Measurements from ENCODE around the gene VDR.
A peak's percentile ranks its signal among the peaks of the same experiment; 100 is the strongest.

Gene VDR

GRCh38 chr12:47949441-47950341 is 44.9 kb upstream of the VDR start:
- H3K9me2 ChIP-seq (replicated peaks; ENCODE audit: low read depth, low read length): no peaks in the 10 kb centered on the region
- peak overlapping the region; percentile 56; the same call in 1 of the 2 replicates for H2AFZ ChIP-seq (ENCODE audit: low read length)
- H3K79me2 ChIP-seq (ENCODE audit: insufficient read depth, low read length): no peaks in the 10 kb centered on the region
- no peak overlapping the region for H3K4me2 ChIP-seq (ENCODE audit: low read depth, low read length, poor library complexity, severe bottlenecking)
- TF ChIP-seq EZH2phosphoT487 (IDR thresholded peaks at IDR 0.05; ENCODE audit: borderline replicate concordance) (no peak), CTCF (conservative IDR thresholded peaks at IDR 0.05; ENCODE audit: low read length) (peak; percentile 91)
- no peak overlapping the region for H3K4me3 ChIP-seq (ENCODE audit: low read length, poor library complexity, severe bottlenecking)
- no peaks in the 10 kb centered on the region for H4K20me1 ChIP-seq (ENCODE audit: insufficient read depth, low read length, poor library complexity, severe bottlenecking)
- no peaks in the 10 kb centered on the region for H3K9me3 ChIP-seq (ENCODE audit: insufficient read depth, low read depth, low read length)
- H3F3A ChIP-seq (ENCODE audit: low read depth): no peaks in the 10 kb centered on the region
- H3K4me1 ChIP-seq (ENCODE audit: insufficient read depth, low read length, poor library complexity, severe bottlenecking): peaks cover 8% of the 10 kb centered on the region
- no peak overlapping the region for H3K9ac ChIP-seq (ENCODE audit: low read depth, low read length, poor library complexity, severe bottlenecking)
- no peaks in the 10 kb centered on the region for H3K27me3 ChIP-seq (ENCODE audit: insufficient read depth, low read length, poor library complexity, severe bottlenecking)
- H3K36me3 ChIP-seq (ENCODE audit: insufficient read depth, low read length): no peaks in the 10 kb centered on the region

- Histone ChIP-seq H3K9me3 (ENCODE audit: insufficient read depth, low read depth, low read length) (no peaks in the 10 kb centered on the region), H3K4me1 (ENCODE audit: insufficient read depth, low read length, poor library complexity, severe bottlenecking) (no peaks in the 10 kb centered on the region), H3K9me2 (replicated peaks; ENCODE audit: low read depth, low read length) (no peaks in the 10 kb centered on the region), H4K20me1 (ENCODE audit: insufficient read depth, low read length, poor library complexity, severe bottlenecking) (no peaks in the 10 kb centered on the region), H2AFZ (ENCODE audit: low read length) (no peak overlapping the region), H3K79me2 (ENCODE audit: insufficient read depth, low read length) (no peaks in the 10 kb centered on the region), H3K36me3 (ENCODE audit: insufficient read depth, low read length) (no peaks in the 10 kb centered on the region), H3K9ac (ENCODE audit: low read depth, low read length, poor library complexity, severe bottlenecking) (no peak overlapping the region), H3K4me2 (ENCODE audit: low read depth, low read length, poor library complexity, severe bottlenecking) (no peak overlapping the region), H3F3A (ENCODE audit: low read depth) (no peaks in the 10 kb centered on the region), H3K4me3 (ENCODE audit: low read length, poor library complexity, severe bottlenecking) (no peak overlapping the region), H3K27me3 (ENCODE audit: insufficient read depth, low read length, poor library complexity, severe bottlenecking) (no peaks in the 10 kb centered on the region)
- TF ChIP-seq CTCF (conservative IDR thresholded peaks at IDR 0.05; ENCODE audit: low read length) (no peak), EZH2phosphoT487 (IDR thresholded peaks at IDR 0.05; ENCODE audit: borderline replicate concordance) (no peak)
Measured at GRCh38 chr12:47947341-47947740, 42.5 kb upstream of the VDR start.

GRCh38 chr12:47946413-47947323 is 41.9 kb upstream of the VDR start:
- H3K27me3 ChIP-seq (ENCODE audit: insufficient read depth, low read length, poor library complexity, severe bottlenecking): no peaks in the 10 kb centered on the region
- H3K9ac ChIP-seq (ENCODE audit: low read depth, low read length, poor library complexity, severe bottlenecking): no peak overlapping the region
- H2AFZ ChIP-seq (ENCODE audit: low read length): no peak overlapping the region
- no peak overlapping the region for H3K4me3 ChIP-seq (ENCODE audit: low read length, poor library complexity, severe bottlenecking)
- H3K9me2 ChIP-seq (replicated peaks; ENCODE audit: low read depth, low read length): no peaks in the 10 kb centered on the region
- no peak overlapping the region for H3K4me2 ChIP-seq (ENCODE audit: low read depth, low read length, poor library complexity, severe bottlenecking)
- H3K9me3 ChIP-seq (ENCODE audit: insufficient read depth, low read depth, low read length): no peaks in the 10 kb centered on the region
- H3K79me2 ChIP-seq (ENCODE audit: insufficient read depth, low read length): no peaks in the 10 kb centered on the region
- no peaks in the 10 kb centered on the region for H3F3A ChIP-seq (ENCODE audit: low read depth)
- H3K4me1 ChIP-seq (ENCODE audit: insufficient read depth, low read length, poor library complexity, severe bottlenecking): no peaks in the 10 kb centered on the region
- no peaks in the 10 kb centered on the region for H3K36me3 ChIP-seq (ENCODE audit: insufficient read depth, low read length)
- no peak for TF ChIP-seq EZH2phosphoT487 (IDR thresholded peaks at IDR 0.05; ENCODE audit: borderline replicate concordance)
- TF ChIP-seq CTCF (conservative IDR thresholded peaks at IDR 0.05; ENCODE audit: low read length): no peak
- H4K20me1 ChIP-seq (ENCODE audit: insufficient read depth, low read length, poor library complexity, severe bottlenecking): no peaks in the 10 kb centered on the region

Measured in Loucy (cell line).